PC-9 (cell line): Measurements from ENCODE around the gene NPHP4.

Source experiments
- CTCF ChIP-seq: fragments of 200-600 bp; sonication (generic); conservative IDR thresholded peaks from 2 replicates; pipeline ENCODE4 v1.6.1; 2017; ENCODE audit warnings: mixed run types, antibody characterized with exemption, mild to moderate bottlenecking, moderate library complexity
- EZH2 ChIP-seq: fragments of 200-600 bp; sonication (generic); IDR thresholded peaks from 2 replicates; pipeline ENCODE4 v1.8.0; 2017; ENCODE audit warnings: antibody characterized with exemption, low read depth

- no peak for TF ChIP-seq CTCF
- no peak for TF ChIP-seq EZH2
Measured at GRCh38 chr1:6002714-6003501, 10.7 kb upstream of the NPHP4 start.
